H9 (cell line): Measurements from ENCODE around the gene ZNF175. TPM values are rescaled to one million over a fixed set of nuclear protein-coding genes. Genes with fewer than 3 reads are reported as not detected.

Experiments used
- DNase-seq: peaks from one replicate; pipeline ENCODE4 v3.0.0-alpha.2; 2017
- H2AFZ ChIP-seq: one replicate; pipeline ENCODE4 v1.6.1; 2013; ENCODE audit warnings: mild to moderate bottlenecking, low read length, control low read depth, moderate library complexity
- H2AK5ac ChIP-seq: 2 replicates; pipeline ENCODE4 v1.6.1; 2013; ENCODE audit warnings: low read length, control low read depth, mixed read lengths; ENCODE audit not compliant: insufficient read length
- H2BK120ac ChIP-seq: one replicate; pipeline ENCODE4 v1.6.1; 2013; ENCODE audit warnings: low read depth, mild to moderate bottlenecking, low read length, control low read depth, inconsistent platforms; ENCODE audit not compliant: poor library complexity, severe bottlenecking
- H2BK12ac ChIP-seq: 2 replicates; pipeline ENCODE4 v1.6.1; 2013; ENCODE audit warnings: low read length, control low read depth, mixed read lengths, low read depth; ENCODE audit not compliant: insufficient read length
- H2BK15ac ChIP-seq: 2 replicates; pipeline ENCODE4 v1.6.1; 2013; ENCODE audit warnings: low read depth, low read length, control low read depth
- H2BK20ac ChIP-seq: one replicate; pipeline ENCODE4 v1.6.1; 2013; ENCODE audit warnings: low read depth, mild to moderate bottlenecking, low read length, control low read depth, inconsistent platforms; ENCODE audit not compliant: poor library complexity, severe bottlenecking
- H2BK5ac ChIP-seq: 2 replicates; pipeline ENCODE4 v1.6.1; 2013; ENCODE audit warnings: low read length, control low read depth, mixed read lengths; ENCODE audit not compliant: insufficient read length
- H3K14ac ChIP-seq: 2 replicates; pipeline ENCODE4 v1.6.1; 2013; ENCODE audit warnings: low read length, control low read depth; ENCODE audit not compliant: insufficient read depth
- H3K18ac ChIP-seq: 2 replicates; pipeline ENCODE4 v1.6.1; 2013; ENCODE audit warnings: low read depth, mild to moderate bottlenecking, mixed read lengths, low read length, control low read depth; ENCODE audit not compliant: insufficient read length
- H3K23ac ChIP-seq: 2 replicates; pipeline ENCODE4 v1.6.1; 2013; ENCODE audit warnings: low read length, control low read depth, mixed read lengths, low read depth; ENCODE audit not compliant: insufficient read length
- H3K23me2 ChIP-seq: 2 replicates; pipeline ENCODE4 v1.6.1; 2013; ENCODE audit warnings: low read depth, mild to moderate bottlenecking, mixed read lengths, low read length, control low read depth; ENCODE audit not compliant: insufficient read length, poor library complexity, severe bottlenecking
- H3K27ac ChIP-seq: 2 replicates; pipeline ENCODE4 v1.5.1; 2013; ENCODE audit warnings: low read length, control low read depth, mixed read lengths, low read depth; ENCODE audit not compliant: insufficient read length
- H3K27me3 ChIP-seq: 2 replicates; pipeline ENCODE4 v1.6.1; 2013; ENCODE audit warnings: low read length, control low read depth, inconsistent platforms; ENCODE audit not compliant: insufficient read depth
- H3K4ac ChIP-seq: 2 replicates; pipeline ENCODE4 v1.6.1; 2013; ENCODE audit warnings: low read depth, mild to moderate bottlenecking, control low read depth, inconsistent platforms, low read length, moderate library complexity
- H3K4me1 ChIP-seq: 2 replicates; pipeline ENCODE4 v1.6.1; 2013; ENCODE audit warnings: low read length, control low read depth, inconsistent platforms; ENCODE audit not compliant: insufficient read depth
- H3K4me2 ChIP-seq: 2 replicates; pipeline ENCODE4 v1.6.1; 2013; ENCODE audit warnings: low read length, control low read depth, mixed read lengths; ENCODE audit not compliant: insufficient read length, insufficient read depth
- H3K56ac ChIP-seq: 2 replicates; pipeline ENCODE4 v1.6.1; 2013; ENCODE audit warnings: low read depth, mild to moderate bottlenecking, mixed read lengths, low read length, control low read depth; ENCODE audit not compliant: insufficient read length
- H3K79me1 ChIP-seq: 2 replicates; pipeline ENCODE4 v1.6.1; 2013; ENCODE audit warnings: low read depth, mild to moderate bottlenecking, moderate library complexity, low read length, control low read depth, inconsistent platforms; ENCODE audit not compliant: insufficient read depth, poor library complexity, severe bottlenecking
- H3K79me2 ChIP-seq: 2 replicates; pipeline ENCODE4 v1.6.1; 2013; ENCODE audit warnings: low read length, control low read depth, inconsistent platforms; ENCODE audit not compliant: insufficient read depth
- H3K9ac ChIP-seq: 2 replicates; pipeline ENCODE4 v1.6.1; 2013; ENCODE audit warnings: low read length, control low read depth, mixed read lengths; ENCODE audit not compliant: insufficient read length; ENCODE audit errors: extremely low read depth
- H3K9me3 ChIP-seq: one replicate; pipeline ENCODE4 v1.6.1; 2013; ENCODE audit warnings: low read depth, low read length, inconsistent platforms; ENCODE audit not compliant: control insufficient read depth
- H3T11ph ChIP-seq: one replicate; pipeline ENCODE4 v1.6.1; 2013; ENCODE audit warnings: mild to moderate bottlenecking, low read length, control low read depth, inconsistent platforms
- H4K20me1 ChIP-seq: one replicate; pipeline ENCODE4 v1.6.1; 2013; ENCODE audit not compliant: control insufficient read depth, insufficient read length, insufficient read depth
- H4K5ac ChIP-seq: 2 replicates; pipeline ENCODE4 v1.6.1; 2013; ENCODE audit warnings: low read depth, mild to moderate bottlenecking, mixed read lengths, low read length, control low read depth; ENCODE audit not compliant: insufficient read length
- H4K8ac ChIP-seq: replicated peaks from 2 replicates; pipeline ENCODE4 v1.6.1; 2013; ENCODE audit warnings: low read length, control low read depth, mixed read lengths, low read depth; ENCODE audit not compliant: insufficient read length
- H4K91ac ChIP-seq: 2 replicates; pipeline ENCODE4 v1.6.1; 2013; ENCODE audit warnings: low read depth, mild to moderate bottlenecking, moderate library complexity, mixed read lengths, low read length, control low read depth; ENCODE audit not compliant: insufficient read length
- H3K27ac Mint-ChIP-seq, 3 experiments: 2 replicates in 2 of 3; 3 replicates in 1 of 3; pipeline ENCODE4 v1.8.0; 2020 to 2021; ENCODE audit warnings: mixed read lengths in 3 of 3, mild to moderate bottlenecking in 1 of 3, moderate library complexity in 1 of 3
- H3K27me3 Mint-ChIP-seq: 2 replicates; pipeline ENCODE4 v1.8.0; 2021; ENCODE audit warnings: low read depth, mild to moderate bottlenecking, moderate library complexity, mixed read lengths
- H3K36me3 Mint-ChIP-seq, 3 experiments: 2 replicates in 2 of 3; 3 replicates in 1 of 3; pipeline ENCODE4 v1.8.0; 2020 to 2021; ENCODE audit warnings: low read depth in 3 of 3, mixed read lengths in 3 of 3; ENCODE audit not compliant: insufficient read depth in 1 of 3
- H3K4me1 Mint-ChIP-seq, 2 experiments: 2 replicates each; pipeline ENCODE4 v1.8.0; 2020; ENCODE audit warnings: mixed read lengths in 2 of 2
- H3K4me3 Mint-ChIP-seq, 2 experiments: 2 replicates in 1 of 2; 3 replicates in 1 of 2; pipeline ENCODE4 v1.8.0; 2020 to 2021; ENCODE audit warnings: mild to moderate bottlenecking in 2 of 2, mixed read lengths in 2 of 2, moderate library complexity in 1 of 2
- H3K9me3 Mint-ChIP-seq, 2 experiments: 2 replicates in 1 of 2; 3 replicates in 1 of 2; pipeline ENCODE4 v1.8.0; 2020; ENCODE audit warnings: mild to moderate bottlenecking in 2 of 2, mixed read lengths in 2 of 2, moderate library complexity in 1 of 2
- CTCF ChIP-seq: fragments of 200-600 bp; sonication (generic); conservative IDR thresholded peaks from 3 replicates; pipeline ENCODE4 v1.8.0; 2021; ENCODE audit warnings: antibody characterized with exemption, mild to moderate bottlenecking
- WGBS: extraction: QIAGEN DNeasy Blood & Tissue Kit; methylation state at CpG from one replicate; pipeline ENCODE4 v1.1.7; 2013; ENCODE audit warnings: missing lambda C conversion rate, low lambda C conversion rate, mixed read lengths; ENCODE audit not compliant: insufficient read length; ENCODE audit errors: extremely low coverage; 5-methylcytosine and 5-hydroxymethylcytosine counted together
- total RNA-seq: library from RNA; stranded (reverse); gene quantifications from 2 replicates; pipeline ENCODE4 v1.2.1, GENCODE V29; 2021

ZNF175 gene
- total RNA-seq, 1 experiment from 2014 or later: 10.7 TPM

- H3T11ph ChIP-seq: no peak overlapping the region
- H2AFZ ChIP-seq: no peak overlapping the region
- H3K9me3 ChIP-seq: no peaks in the 10 kb centered on the region
- no peak overlapping the region for H3K14ac ChIP-seq
- H2BK15ac ChIP-seq: no peak overlapping the region
- Mint-ChIP-seq H3K4me1 (peaks cover 15% of the 10 kb centered on the region in 2 experiments), H3K4me3 (peak overlapping the region; percentile 84 to 91), H3K27ac (peak overlapping the region in 1 of 3 experiments; percentile 57; a peak in 1 of 7 replicates), H3K27me3 (peaks cover 11% of the 10 kb centered on the region), H3K36me3 (peaks cover 0 to 4% (median 0%) of the 10 kb centered on the region in 3 experiments; a peak in 3 of 7 replicates), H3K9me3 (peaks cover 25 to 30% of the 10 kb centered on the region in 2 experiments)
- H3K27me3 ChIP-seq: no peaks in the 10 kb centered on the region
- H3K23me2 ChIP-seq: peaks cover 10% of the 10 kb centered on the region
- H2BK5ac ChIP-seq: no peak overlapping the region
- H2BK120ac ChIP-seq: no peak overlapping the region
- no peak overlapping the region for H2AK5ac ChIP-seq
- H3K23ac ChIP-seq: no peak overlapping the region
- no peak overlapping the region for H3K27ac ChIP-seq
- H4K91ac ChIP-seq: no peak overlapping the region
- H2BK12ac ChIP-seq: no peak overlapping the region
- H3K4me2 ChIP-seq: peak overlapping the region; percentile 83
- no peaks in the 10 kb centered on the region for H3K79me2 ChIP-seq
- DNase-seq: no peak
- H3K4ac ChIP-seq: no peak overlapping the region
- no peak overlapping the region for H3K56ac ChIP-seq
- no peaks in the 10 kb centered on the region for H4K20me1 ChIP-seq
- no peak for TF ChIP-seq CTCF
- H3K9ac ChIP-seq: peak overlapping the region; percentile 7
- no peak overlapping the region for H4K5ac ChIP-seq
- no peaks in the 10 kb centered on the region; the same call in 1 of the 2 replicates for H3K4me1 ChIP-seq
- H3K79me1 ChIP-seq: no peaks in the 10 kb centered on the region
- no peak overlapping the region for H2BK20ac ChIP-seq
- no CpG with 5 or more reads among the region's 6 CpGs for WGBS
- H3K18ac ChIP-seq: peak overlapping the region; percentile 6
- H4K8ac ChIP-seq: no peak overlapping the region
Observed at GRCh38 chr19:51594774-51595109, 23.7 kb downstream of the ZNF175 start.
